ENCODE results near the gene KRT36. TPM values are rescaled to one million over a fixed set of nuclear protein-coding genes. Genes with fewer than 3 reads are reported as not detected.

KRT36 gene
- total and polyA plus RNA-seq, 10 of the 15 experiments (the other 5 are each of a cell fraction or from before 2014, with no cell fraction given), result not detected

- H3K4me1 ChIP-seq (ENCODE audit: control insufficient read depth, insufficient read depth, low read length), result no peaks in the 10 kb centered on the region
- no peaks in the 10 kb centered on the region for H3K79me2 ChIP-seq (ENCODE audit: control insufficient read depth, insufficient read depth, low read length)
- H3K27me3 ChIP-seq (replicated peaks in 1 of 2; ENCODE audit: control insufficient read depth in 2 of 2, insufficient read depth in 2 of 2, low read length in 1 of 2), result no peaks in the 10 kb centered on the region; a peak in 2 of 4 replicates
- H3K9me3 ChIP-seq (replicated peaks; ENCODE audit: control insufficient read depth, insufficient read depth, low read length), result no peaks in the 10 kb centered on the region
- TF ChIP-seq STAT1 (conservative IDR thresholded peaks at IDR 0.05), result no peak
- no peak for TF ChIP-seq SPI1 (IDR thresholded peaks at IDR 0.05; ENCODE audit: borderline replicate concordance, insufficient read depth, low read depth, low read length)
- TF ChIP-seq, protein P1, sequence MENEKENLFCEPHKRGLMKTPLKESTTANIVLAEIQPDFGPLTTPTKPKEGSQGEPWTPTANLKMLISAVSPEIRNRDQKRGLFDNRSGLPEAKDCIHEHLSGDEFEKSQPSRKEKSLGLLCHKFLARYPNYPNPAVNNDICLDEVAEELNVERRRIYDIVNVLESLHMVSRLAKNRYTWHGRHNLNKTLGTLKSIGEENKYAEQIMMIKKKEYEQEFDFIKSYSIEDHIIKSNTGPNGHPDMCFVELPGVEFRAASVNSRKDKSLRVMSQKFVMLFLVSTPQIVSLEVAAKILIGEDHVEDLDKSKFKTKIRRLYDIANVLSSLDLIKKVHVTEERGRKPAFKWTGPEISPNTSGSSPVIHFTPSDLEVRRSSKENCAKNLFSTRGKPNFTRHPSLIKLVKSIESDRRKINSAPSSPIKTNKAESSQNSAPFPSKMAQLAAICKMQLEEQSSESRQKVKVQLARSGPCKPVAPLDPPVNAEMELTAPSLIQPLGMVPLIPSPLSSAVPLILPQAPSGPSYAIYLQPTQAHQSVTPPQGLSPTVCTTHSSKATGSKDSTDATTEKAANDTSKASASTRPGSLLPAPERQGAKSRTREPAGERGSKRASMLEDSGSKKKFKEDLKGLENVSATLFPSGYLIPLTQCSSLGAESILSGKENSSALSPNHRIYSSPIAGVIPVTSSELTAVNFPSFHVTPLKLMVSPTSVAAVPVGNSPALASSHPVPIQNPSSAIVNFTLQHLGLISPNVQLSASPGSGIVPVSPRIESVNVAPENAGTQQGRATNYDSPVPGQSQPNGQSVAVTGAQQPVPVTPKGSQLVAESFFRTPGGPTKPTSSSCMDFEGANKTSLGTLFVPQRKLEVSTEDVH (IDR thresholded peaks at IDR 0.05; ENCODE audit: low read depth, partially characterized antibody), result no peak
- TF ChIP-seq IRF4 (IDR thresholded peaks at IDR 0.05; ENCODE audit: low read depth, low read length), result no peak
- no peak for TF ChIP-seq ZBED1 (IDR thresholded peaks at IDR 0.05; ENCODE audit: borderline replicate concordance)
- no peak for TF ChIP-seq NR2C2 (IDR thresholded peaks at IDR 0.05; ENCODE audit: borderline replicate concordance, control insufficient read depth, insufficient read length, low read depth)
- no peak for TF ChIP-seq MYC (IDR thresholded peaks at IDR 0.05; ENCODE audit: insufficient read depth, insufficient read length, insufficient replicate concordance, low read length, severe bottlenecking)
- TF ChIP-seq SMAD5 (IDR thresholded peaks at IDR 0.05; ENCODE audit: low read depth), result no peak
- no peak for TF ChIP-seq SMAD1 (IDR thresholded peaks at IDR 0.05; ENCODE audit: low read depth, partially characterized antibody)
- TF ChIP-seq RAD51 (IDR thresholded peaks at IDR 0.05), result no peak
- TF ChIP-seq NR2C1 (IDR thresholded peaks at IDR 0.05), result no peak
- no peak for TF ChIP-seq PBX3 (IDR thresholded peaks at IDR 0.05; ENCODE audit: insufficient replicate concordance, low read depth, low read length)
- TF ChIP-seq IRF5 (IDR thresholded peaks at IDR 0.05; ENCODE audit: borderline replicate concordance), result no peak
- H3K27ac ChIP-seq (ENCODE audit: control insufficient read depth, insufficient read depth), result no peak overlapping the region
- intact Hi-C loops (cut with micrococcal nuclease; ENCODE audit: unreplicated experiment), result no loop called here
- ATAC-seq (no peak), DNase-seq (ENCODE audit: low read depth, low spot score) (no peak), FAIRE-seq (no peak)
- BruUV-seq (replicated peaks), result no TSS peak
- no peaks in the 10 kb centered on the region for H4K20me1 ChIP-seq (ENCODE audit: control insufficient read depth, insufficient read depth)
- no peak overlapping the region for H3K4me2 ChIP-seq (ENCODE audit: control insufficient read depth, insufficient read depth)
- ChIA-PET SMC1A (ENCODE audit: uncharacterized antibody, unreplicated experiment) (no interaction called here), POLR2A (no interaction called here), RAD21 (ENCODE audit: unreplicated experiment) (no interaction called here), CTCF (no interaction called here)
- H3K9ac ChIP-seq (ENCODE audit: control insufficient read depth, insufficient read depth, low read length), result no peak overlapping the region
- in situ Hi-C loops (cut with MboI), result no loop called here
- WGBS (ENCODE audit: insufficient coverage, insufficient replicate concordance, low lambda C conversion rate, missing lambda C conversion rate), result 1% methylated on average over 6 of the region's 6 CpGs
- H3K4me3 ChIP-seq, result no peak overlapping the region
- H2AFZ ChIP-seq (ENCODE audit: control insufficient read depth, low read depth, low read length), result no peak overlapping the region
- H3K36me3 ChIP-seq (ENCODE audit: control insufficient read depth in 2 of 2, insufficient read depth in 2 of 2, low read length in 1 of 2), result no peaks in the 10 kb centered on the region
Observed at GRCh38 chr17:41464682-41465081, 25.0 kb downstream of the KRT36 start.
